H1 (cell line): ENCODE data around the gene NR3C2. TPM values are rescaled to one million over a fixed set of nuclear protein-coding genes. Genes with fewer than 3 reads are reported as not detected.

Source experiments
- CBX5 ChIP-seq: fragments of 300-800, 300-1000 bp; sonication (generic); IDR thresholded peaks from 2 replicates; pipeline ENCODE4 v1.7.1; 2016; ENCODE audit warnings: antibody characterized with exemption, low read length, low read depth
- CREB1 ChIP-seq: IDR thresholded peaks from 2 replicates; pipeline ENCODE4 v1.6.1; 2012; ENCODE audit warnings: inconsistent platforms
- HDAC6 ChIP-seq: IDR thresholded peaks from one replicate; pipeline ENCODE4 v1.7.1; 2012; ENCODE audit warnings: low read depth, mild to moderate bottlenecking, inconsistent platforms, low read length, moderate library complexity
- SUZ12 ChIP-seq: fragments of 200-600 bp; sonication (generic); IDR thresholded peaks from 2 replicates; pipeline ENCODE4 v1.6.1; 2012; ENCODE audit warnings: mild to moderate bottlenecking, inconsistent platforms, low read length, moderate library complexity, mixed read lengths
- polyA plus RNA-seq, 7 experiments: library from polyadenylated mRNA; depleted of rRNA in 3 of 7; stranded (reverse) in 5 of 7; unstranded in 2 of 7; fragments of >200 nt in 5 of 7; fragments of 200-250 nt in 2 of 7; gene quantifications; 1 replicate in 5 of 7; 2 replicates in 1 of 7; 4 replicates in 1 of 7; pipeline versions ENCODE4 v1.2.1 to v1.2.3, GENCODE V29; 2011 to 2013; ENCODE audit warnings: missing spikeins in 2 of 7, mixed read lengths in 2 of 7
- total RNA-seq: library from RNA; stranded (reverse); fragmentation: NEBNext Ultra II Directional; extraction: Animal tissue kit (Norgen Biotek cat#: 25700); gene quantifications from 2 replicates; pipeline ENCODE4 v1.2.1, GENCODE V29; 2021

NR3C2 gene
- total and polyA plus RNA-seq, 2 of the 8 experiments (the other 6 are each of a cell fraction or from before 2014, with no cell fraction given): 0.80 to 3.9 TPM

- no peak for TF ChIP-seq SUZ12
- no peak for TF ChIP-seq CBX5
- TF ChIP-seq CREB1: no peak
- no peak for TF ChIP-seq HDAC6
Measured at GRCh38 chr4:148355442-148356123, 86.6 kb downstream of the NR3C2 start (continued).
